ENCODE results near the gene SLC47A1. TPM values are rescaled to one million over a fixed set of nuclear protein-coding genes. Genes with fewer than 3 reads are reported as not detected.

The SLC47A1 gene
- total RNA-seq, 2 experiments from 2014 or later = not detected

- DNase-seq = no peak
- POLR2A ChIA-PET = no interaction called here
- intact Hi-C loops (cut with DNase I, micrococcal nuclease) = no loop called here
- no peaks in the 10 kb centered on the region for H3K36me3 Mint-ChIP-seq (ENCODE audit: low read depth)
- no peak for ATAC-seq (ENCODE audit: poor library complexity)
- H3K4me3 ChIP-seq (ENCODE audit: low read length) = no peak overlapping the region
- H3K36me3 ChIP-seq (ENCODE audit: insufficient read depth, low read length) = no peaks in the 10 kb centered on the region
- no peak overlapping the region for H3K27ac ChIP-seq (ENCODE audit: low read depth in 1 of 2, low read length in 2 of 2)
- no peaks in the 10 kb centered on the region for H3K9me3 ChIP-seq (ENCODE audit: control insufficient read depth in 1 of 2, insufficient read depth in 1 of 2, low read length in 2 of 2)
- H3K27me3 ChIP-seq (ENCODE audit: control insufficient read depth in 1 of 2, insufficient read depth in 2 of 2, low read length in 2 of 2) = no peaks in the 10 kb centered on the region
- CTCF ChIA-PET = no interaction called here
- TF ChIP-seq CTCF (IDR thresholded peaks at IDR 0.05) = no peak
- H3K4me1 Mint-ChIP-seq (ENCODE audit: low read depth) = no peaks in the 10 kb centered on the region
- H3K9me3 Mint-ChIP-seq = no peaks in the 10 kb centered on the region
- H3K27ac Mint-ChIP-seq = no peak overlapping the region
- no peaks in the 10 kb centered on the region for H3K4me1 ChIP-seq (ENCODE audit: insufficient read depth, low read length)
- H3K27me3 Mint-ChIP-seq = peaks cover 5% of the 10 kb centered on the region
- no peak overlapping the region for H3K4me3 Mint-ChIP-seq
These were observed 10.7 kb downstream of the SLC47A1 start for GRCh38 chr17:19544366-19544765.

GRCh38 chr17:19546289-19547065 lies 12.8 kb downstream of the SLC47A1 start:
- TF ChIP-seq CTCF (IDR thresholded peaks at IDR 0.05) = no peak

GRCh38 chr17:19549746-19550623 lies 16.3 kb downstream of the SLC47A1 start:
- Mint-ChIP-seq H3K4me3 (no peak overlapping the region), H3K27me3 (peaks cover 3% of the 10 kb centered on the region), H3K36me3 (ENCODE audit: low read depth) (no peaks in the 10 kb centered on the region), H3K4me1 (ENCODE audit: low read depth) (no peaks in the 10 kb centered on the region), H3K27ac (no peak overlapping the region), H3K9me3 (no peaks in the 10 kb centered on the region)
- no peaks in the 10 kb centered on the region for H3K4me1 ChIP-seq (ENCODE audit: insufficient read depth, low read length)
- ChIA-PET POLR2A (no interaction called here), CTCF (no interaction called here)
- intact Hi-C loops (cut with DNase I, micrococcal nuclease) = no loop called here
- H3K27me3 ChIP-seq (ENCODE audit: control insufficient read depth in 1 of 2, insufficient read depth in 2 of 2, low read length in 2 of 2) = no peaks in the 10 kb centered on the region
- ATAC-seq (ENCODE audit: poor library complexity) = no peak
- H3K4me3 ChIP-seq (ENCODE audit: low read length) = no peak overlapping the region
- H3K9me3 ChIP-seq (ENCODE audit: control insufficient read depth in 1 of 2, insufficient read depth in 1 of 2, low read length in 2 of 2) = no peaks in the 10 kb centered on the region
- no peak overlapping the region for H3K27ac ChIP-seq (ENCODE audit: low read depth in 1 of 2, low read length in 2 of 2)
- no peaks in the 10 kb centered on the region for H3K36me3 ChIP-seq (ENCODE audit: insufficient read depth, low read length)
- no peak for DNase-seq
- TF ChIP-seq CTCF (IDR thresholded peaks at IDR 0.05) = no peak

More at GRCh38 chr17:19546289-19547065, 12.8 kb downstream of the SLC47A1 start:
- Histone ChIP-seq H3K4me3 (ENCODE audit: low read length) (no peak overlapping the region), H3K27ac (ENCODE audit: low read depth in 1 of 2, low read length in 2 of 2) (no peak overlapping the region), H3K4me1 (ENCODE audit: insufficient read depth, low read length) (no peaks in the 10 kb centered on the region), H3K27me3 (ENCODE audit: control insufficient read depth in 1 of 2, insufficient read depth in 2 of 2, low read length in 2 of 2) (no peaks in the 10 kb centered on the region), H3K36me3 (ENCODE audit: insufficient read depth, low read length) (no peaks in the 10 kb centered on the region), H3K9me3 (ENCODE audit: control insufficient read depth in 1 of 2, insufficient read depth in 1 of 2, low read length in 2 of 2) (no peaks in the 10 kb centered on the region)
- intact Hi-C loops (cut with DNase I, micrococcal nuclease) = no loop called here
- ChIA-PET POLR2A (no interaction called here), CTCF (no interaction called here)
- ATAC-seq (ENCODE audit: poor library complexity) = no peak
- Mint-ChIP-seq H3K36me3 (ENCODE audit: low read depth) (no peaks in the 10 kb centered on the region), H3K27ac (no peak overlapping the region), H3K27me3 (no peaks in the 10 kb centered on the region), H3K4me1 (ENCODE audit: low read depth) (no peaks in the 10 kb centered on the region), H3K4me3 (no peak overlapping the region), H3K9me3 (no peaks in the 10 kb centered on the region)
- peak in 4 of 14 experiments; percentile 19 to 46 (median 29) for DNase-seq
